ENCODE measurements around the gene OMP. TPM values are rescaled to one million over a fixed set of nuclear protein-coding genes. Genes with fewer than 3 reads are reported as not detected.

The OMP gene
- total and polyA plus RNA-seq, 8 donors = 0.61 to 0.78 (median 0.69) TPM; not detected in 5

DNA sequence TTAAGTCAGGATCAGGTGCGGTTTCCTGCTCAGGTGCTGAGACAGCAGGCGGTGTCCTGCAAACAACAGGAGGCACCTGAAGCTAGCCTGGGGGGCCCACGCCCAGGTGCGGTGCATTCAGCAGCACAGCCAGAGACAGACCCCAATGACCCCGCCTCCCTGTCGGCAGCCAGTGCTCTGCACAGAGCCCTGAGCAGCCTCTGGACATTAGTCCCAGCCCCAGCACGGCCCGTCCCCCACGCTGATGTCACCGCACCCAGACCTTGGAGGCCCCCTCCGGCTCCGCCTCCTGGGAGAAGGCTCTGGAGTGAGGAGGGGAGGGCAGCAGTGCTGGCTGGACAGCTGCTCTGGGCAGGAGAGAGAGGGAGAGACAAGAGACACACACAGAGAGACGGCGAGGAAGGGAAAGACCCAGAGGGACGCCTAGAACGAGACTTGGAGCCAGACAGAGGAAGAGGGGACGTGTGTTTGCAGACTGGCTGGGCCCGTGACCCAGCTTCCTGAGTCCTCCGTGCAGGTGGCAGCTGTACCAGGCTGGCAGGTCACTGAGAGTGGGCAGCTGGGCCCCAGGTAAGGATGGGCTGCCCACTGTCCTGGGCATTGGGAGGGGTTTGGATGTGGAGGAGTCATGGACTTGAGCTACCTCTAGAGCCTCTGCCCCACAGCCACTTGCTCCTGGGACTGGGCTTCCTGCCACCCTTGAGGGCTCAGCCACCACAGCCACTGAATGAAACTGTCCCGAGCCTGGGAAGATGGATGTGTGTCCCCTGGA, 25.5 kb downstream of the OMP start, which contains the start of gene MYO7A:
Gene MYO7A, plus strand, starts transcription at position 327 of the 772 bp plus-strand sequence. CDS start 2,389 bp downstream, outside the sequence.
- Histone ChIP-seq H3K4me3 (peak within 1 kb of the TSS; percentile 18 to 52 (median 32)), H3K9me3 (no peaks in the 10 kb centered on the region), H3K4me1 (peaks cover 0 to 8% (median 5%) of the 10 kb centered on the region in 3 donors), H3K27ac (peak within 1 kb of the TSS in 3 of 4 donors; percentile 27 to 79 (median 63)), H3K36me3 (no peaks in the 10 kb centered on the region), H3K27me3 (no peaks in the 10 kb centered on the region)
- ATAC-seq = peak; percentile 87 to 94 (median 92)
- TF ChIP-seq, protein P1, sequence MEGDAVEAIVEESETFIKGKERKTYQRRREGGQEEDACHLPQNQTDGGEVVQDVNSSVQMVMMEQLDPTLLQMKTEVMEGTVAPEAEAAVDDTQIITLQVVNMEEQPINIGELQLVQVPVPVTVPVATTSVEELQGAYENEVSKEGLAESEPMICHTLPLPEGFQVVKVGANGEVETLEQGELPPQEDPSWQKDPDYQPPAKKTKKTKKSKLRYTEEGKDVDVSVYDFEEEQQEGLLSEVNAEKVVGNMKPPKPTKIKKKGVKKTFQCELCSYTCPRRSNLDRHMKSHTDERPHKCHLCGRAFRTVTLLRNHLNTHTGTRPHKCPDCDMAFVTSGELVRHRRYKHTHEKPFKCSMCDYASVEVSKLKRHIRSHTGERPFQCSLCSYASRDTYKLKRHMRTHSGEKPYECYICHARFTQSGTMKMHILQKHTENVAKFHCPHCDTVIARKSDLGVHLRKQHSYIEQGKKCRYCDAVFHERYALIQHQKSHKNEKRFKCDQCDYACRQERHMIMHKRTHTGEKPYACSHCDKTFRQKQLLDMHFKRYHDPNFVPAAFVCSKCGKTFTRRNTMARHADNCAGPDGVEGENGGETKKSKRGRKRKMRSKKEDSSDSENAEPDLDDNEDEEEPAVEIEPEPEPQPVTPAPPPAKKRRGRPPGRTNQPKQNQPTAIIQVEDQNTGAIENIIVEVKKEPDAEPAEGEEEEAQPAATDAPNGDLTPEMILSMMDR (IDR thresholded peaks at IDR 0.05) = no peak
- WGBS, 2 donors = 11 to 12% methylated on average over 20 of the region's 20 CpGs
- no peak for FAIRE-seq
- DNase-seq = peak; percentile 86 to 93 (median 91)
- intact Hi-C loops (cut with DNase I) = loop anchor here in 1 of 3 donors (10.0 kb wide), 1 partner anchor 427 kb away; no protein-coding TSS in a partner anchor

DNA sequence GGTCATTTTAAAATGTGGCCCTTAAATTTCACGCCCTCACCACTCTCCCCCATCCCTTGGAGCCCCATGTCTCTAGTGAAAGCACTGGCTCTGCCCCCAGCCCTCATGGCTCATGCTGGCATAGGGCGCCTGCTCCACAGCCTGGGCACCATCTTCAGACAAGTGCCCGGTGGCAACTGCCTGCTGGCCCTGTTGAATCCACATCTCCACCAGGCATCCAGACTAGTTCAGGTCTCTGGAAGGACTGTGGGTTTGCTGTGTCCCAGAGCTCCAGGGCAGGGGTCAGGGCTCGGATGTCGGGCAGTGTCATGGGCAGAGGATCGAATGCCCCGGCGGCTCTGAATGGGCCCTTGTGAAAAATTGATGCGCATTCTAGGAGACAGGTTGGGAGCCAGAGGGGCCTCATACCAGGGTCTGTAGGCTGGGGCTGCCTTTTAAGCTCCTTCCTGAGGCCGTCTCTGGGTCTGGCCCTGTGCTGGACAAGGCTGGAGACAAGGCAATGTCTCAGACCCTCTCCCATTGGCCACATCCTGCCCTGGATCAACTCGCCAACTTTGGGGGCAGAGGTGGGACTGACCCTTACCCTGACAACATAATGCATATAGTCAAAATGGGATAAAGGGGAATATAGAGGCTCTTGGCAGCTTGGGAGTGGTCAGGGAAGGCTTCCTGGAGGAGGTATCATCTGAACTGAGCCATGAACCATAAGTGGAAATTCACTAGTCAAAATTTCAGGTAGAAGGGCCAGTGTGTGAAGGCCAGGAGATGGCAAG, 26.6 kb downstream of the OMP start:
- ATAC-seq = no peak
- Histone ChIP-seq H3K9me3 (no peaks in the 10 kb centered on the region), H3K36me3 (no peaks in the 10 kb centered on the region), H3K27ac (no peak overlapping the region), H3K27me3 (no peaks in the 10 kb centered on the region), H3K4me3 (no peak overlapping the region), H3K4me1 (peaks cover 0 to 8% (median 5%) of the 10 kb centered on the region in 3 donors)
- DNase-seq = peak in 2 of 6 donors; percentile 23 to 51
- TF ChIP-seq, protein P1 (IDR thresholded peaks at IDR 0.05) = no peak
- intact Hi-C loops (cut with DNase I) = loop anchor here in 1 of 3 donors (10.0 kb wide), 1 partner anchor 426 kb away; no protein-coding TSS in a partner anchor
- no peak for FAIRE-seq
- WGBS, 2 donors = 85 to 92% methylated on average over 11 of the region's 11 CpGs

DNA sequence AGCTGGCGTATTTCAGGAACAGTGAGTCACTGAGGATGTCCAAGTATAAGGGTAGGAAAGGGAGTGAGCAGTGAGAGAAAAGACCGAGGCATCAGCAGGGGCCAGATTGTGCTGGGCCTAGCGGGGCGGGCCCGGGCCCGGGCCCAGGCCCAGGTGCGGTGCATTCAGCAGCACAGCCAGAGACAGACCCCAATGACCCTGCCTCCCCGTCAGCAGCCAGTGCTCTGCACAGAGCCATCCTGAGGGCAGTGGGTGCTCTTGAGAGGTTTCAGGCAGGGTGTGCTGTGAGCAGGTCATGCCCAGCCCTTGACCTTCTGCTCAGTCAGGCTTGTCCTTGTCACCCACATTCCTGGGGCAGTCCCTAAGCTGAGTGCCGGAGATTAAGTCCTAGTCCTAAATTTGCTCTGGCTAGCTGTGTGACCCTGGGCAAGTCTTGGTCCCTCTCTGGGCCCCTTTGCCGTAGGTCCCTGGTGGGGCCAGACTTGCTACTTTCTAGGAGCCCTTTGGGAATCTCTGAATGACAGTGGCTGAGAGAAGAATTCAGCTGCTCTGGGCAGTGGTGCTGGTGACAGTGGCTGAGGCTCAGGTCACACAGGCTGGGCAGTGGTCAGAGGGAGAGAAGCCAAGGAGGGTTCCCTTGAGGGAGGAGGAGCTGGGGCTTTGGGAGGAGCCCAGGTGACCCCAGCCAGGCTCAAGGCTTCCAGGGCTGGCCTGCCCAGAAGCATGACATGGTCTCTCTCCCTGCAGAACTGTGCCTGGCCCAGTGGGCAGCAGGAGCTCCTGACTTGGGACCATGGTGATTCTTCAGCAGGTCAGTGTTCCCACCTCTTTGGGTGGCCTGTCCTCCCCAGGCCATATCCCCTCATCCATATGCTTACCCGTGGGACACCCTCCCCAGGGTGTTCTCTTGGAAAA, 27.5 kb downstream of the OMP start:
- 91 to 97% methylated on average over 10 to 11 of the region's 11 CpGs for WGBS, 2 donors
- H3K27me3 ChIP-seq = no peaks in the 10 kb centered on the region
- H3K4me1 ChIP-seq = peaks cover 0 to 8% (median 5%) of the 10 kb centered on the region in 3 donors
- no peaks in the 10 kb centered on the region for H3K9me3 ChIP-seq
- TF ChIP-seq, protein P1 (IDR thresholded peaks at IDR 0.05) = no peak
- no peak overlapping the region for H3K4me3 ChIP-seq
- intact Hi-C loops (cut with DNase I) = loop anchor here in 1 of 3 donors (10.0 kb wide), 1 partner anchor 425 kb away; no protein-coding TSS in a partner anchor
- no peak for FAIRE-seq
- no peaks in the 10 kb centered on the region for H3K36me3 ChIP-seq
- ATAC-seq = no peak
- peak overlapping the region in 3 of 4 donors; percentile 6 to 53 (median 24) for H3K27ac ChIP-seq
- DNase-seq = peak in 1 of 6 donors; percentile 41

DNA sequence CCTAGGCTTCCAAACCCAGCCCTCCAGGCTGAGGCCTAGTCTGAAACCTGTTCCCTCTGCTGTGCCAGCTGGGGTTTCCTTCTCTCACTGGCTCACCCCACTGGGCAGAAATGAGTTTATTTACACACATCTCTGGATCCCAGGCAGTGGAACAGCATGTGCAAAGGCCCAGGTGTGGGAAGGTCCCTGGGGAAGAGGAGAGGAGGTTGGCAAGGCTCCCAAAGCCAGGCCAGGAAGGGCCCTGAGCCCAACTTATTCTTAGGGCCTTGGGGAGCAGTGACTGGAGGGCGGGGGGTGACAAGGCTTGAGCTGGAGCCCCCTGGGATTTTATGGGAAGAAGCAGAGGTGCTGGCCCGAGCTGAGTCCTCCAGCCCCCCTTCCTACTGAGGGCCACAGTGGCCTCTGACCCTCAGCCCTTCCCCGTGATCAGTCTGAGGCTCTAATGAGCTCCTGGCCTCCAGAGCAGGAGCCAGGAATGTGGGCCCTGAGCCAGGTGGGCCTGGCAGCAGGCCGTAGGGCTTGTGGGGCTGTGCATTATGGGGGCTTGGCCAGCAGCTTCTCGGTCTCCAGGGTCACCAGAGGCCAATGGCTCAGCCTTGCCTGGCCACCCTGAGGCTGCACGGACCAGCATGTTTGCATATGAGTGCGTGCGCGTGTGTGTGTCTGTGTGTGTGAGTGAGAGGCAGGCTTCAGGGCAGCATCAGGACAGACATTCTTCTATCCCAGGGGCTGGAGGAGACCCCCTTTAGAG, 28.3 kb downstream of the OMP start:
- peak in 3 of 4 donors; percentile 9 to 20 (median 12) for ATAC-seq
- FAIRE-seq = no peak

More for the DNA sequence above, 28.3 kb downstream of the OMP start:
- intact Hi-C loops (cut with DNase I) = no loop called here
- peak in 5 of 6 donors; percentile 34 to 85 (median 68) for DNase-seq
- Histone ChIP-seq H3K36me3 (no peaks in the 10 kb centered on the region), H3K27ac (peak overlapping the region in 3 of 4 donors; percentile 6 to 53 (median 24)), H3K9me3 (no peaks in the 10 kb centered on the region), H3K4me1 (peaks cover 0 to 8% (median 5%) of the 10 kb centered on the region in 3 donors), H3K27me3 (no peaks in the 10 kb centered on the region), H3K4me3 (no peak overlapping the region)
- TF ChIP-seq, protein P1 (IDR thresholded peaks at IDR 0.05) = no peak
- WGBS, 2 donors = 59 to 73% methylated on average over 9 of the region's 9 CpGs
